Measurements from ENCODE around the gene GCNT4. TPM values are rescaled to one million over a fixed set of nuclear protein-coding genes. Genes with fewer than 3 reads are reported as not detected.

Gene GCNT4
- polyA plus RNA-seq, 1 experiment = 3.7 TPM

GRCh38 chr5:75023368-75024159 is 28.8 kb downstream of the GCNT4 start:
- no peak overlapping the region for H3K4me3 ChIP-seq (ENCODE audit: low read depth, low read length)
- DNase-seq (ENCODE audit: low read depth) = no peak
- CTCF ChIA-PET = interaction anchor here (1.0 kb wide), 1 partner anchor 214 kb away, joined by 3 read pairs; no protein-coding TSS in a partner anchor
- no peaks in the 10 kb centered on the region for H3K36me3 ChIP-seq (ENCODE audit: control insufficient read depth, insufficient read depth, low read length)
- no peak for TF ChIP-seq CTCF (IDR thresholded peaks at IDR 0.05; ENCODE audit: insufficient read depth, low read depth, low read length)
- H3K27me3 ChIP-seq (ENCODE audit: control insufficient read depth, insufficient read depth, low read length) = no peaks in the 10 kb centered on the region
- POLR2A ChIA-PET = no interaction called here

- ChIA-PET CTCF (interaction anchor here (0.7 to 1.5 kb wide), 2 partner anchors 13 to 28 kb away, joined by 3 to 5 read pairs; no protein-coding TSS in a partner anchor), POLR2A (no interaction called here)
Measured at GRCh38 chr5:75021800-75022199, 30.6 kb downstream of the GCNT4 start.

GRCh38 chr5:75021219-75021618 is 31.1 kb downstream of the GCNT4 start:
- H3K36me3 ChIP-seq (ENCODE audit: control insufficient read depth, insufficient read depth, low read length) = no peaks in the 10 kb centered on the region
- TF ChIP-seq CTCF (IDR thresholded peaks at IDR 0.05; ENCODE audit: insufficient read depth, low read depth, low read length) = no peak
- CTCF ChIA-PET = interaction anchor here (1.5 kb wide), 1 partner anchor 28 kb away, joined by 5 read pairs; no protein-coding TSS in a partner anchor
- no peak overlapping the region for H3K4me3 ChIP-seq (ENCODE audit: low read depth, low read length)
- H3K27me3 ChIP-seq (ENCODE audit: control insufficient read depth, insufficient read depth, low read length) = no peaks in the 10 kb centered on the region
- POLR2A ChIA-PET = no interaction called here
- DNase-seq (ENCODE audit: low read depth) = no peak

More at GRCh38 chr5:75021800-75022199, 30.6 kb downstream of the GCNT4 start:
- no peaks in the 10 kb centered on the region for H3K27me3 ChIP-seq (ENCODE audit: control insufficient read depth, insufficient read depth, low read length)
- H3K36me3 ChIP-seq (ENCODE audit: control insufficient read depth, insufficient read depth, low read length) = no peaks in the 10 kb centered on the region
- no peak overlapping the region for H3K4me3 ChIP-seq (ENCODE audit: low read depth, low read length)
- no peak for DNase-seq (ENCODE audit: low read depth)
- no peak for TF ChIP-seq CTCF (IDR thresholded peaks at IDR 0.05; ENCODE audit: insufficient read depth, low read depth, low read length)

- Histone ChIP-seq H3K4me3 (ENCODE audit: low read depth, low read length) (no peak overlapping the region), H3K27me3 (ENCODE audit: control insufficient read depth, insufficient read depth, low read length) (no peaks in the 10 kb centered on the region), H3K36me3 (ENCODE audit: control insufficient read depth, insufficient read depth, low read length) (no peaks in the 10 kb centered on the region)
- ChIA-PET POLR2A (no interaction called here), CTCF (interaction anchor here (1.4 to 1.5 kb wide), 2 partner anchors 9 to 29 kb away, joined by 3 to 5 read pairs; no protein-coding TSS in a partner anchor)
- TF ChIP-seq CTCF (IDR thresholded peaks at IDR 0.05; ENCODE audit: insufficient read depth, low read depth, low read length) = no peak
- no peak for DNase-seq (ENCODE audit: low read depth)
Measured at GRCh38 chr5:75020016-75020656, 32.2 kb downstream of the GCNT4 start.
